MM.1S (cell line): ENCODE results near the gene MALRD1.

ENCODE experiments used
- DNase-seq: peaks from one replicate; pipeline ENCODE4 v3.0.0-alpha.2; 2015
- H2AFZ ChIP-seq: fragments of 300-600 bp; sonication (generic); 2 replicates; pipeline ENCODE4 v1.6.0; 2016; ENCODE audit warnings: antibody characterized with exemption, low read length
- H3F3A ChIP-seq: fragments of 300-600 bp; sonication (generic); 2 replicates; pipeline ENCODE4 v1.6.1; 2016; ENCODE audit warnings: mild to moderate bottlenecking, antibody characterized with exemption, low read length, moderate library complexity, mixed read lengths; ENCODE audit not compliant: insufficient read depth
- H3K27ac ChIP-seq: fragments of 300-600 bp; sonication (generic); 2 replicates; pipeline ENCODE4 v1.5.1; 2016; ENCODE audit warnings: mild to moderate bottlenecking, low read length
- H3K27me3 ChIP-seq: fragments of 300-600 bp; sonication (generic); replicated peaks from 2 replicates; pipeline ENCODE4 v1.6.0; 2016; ENCODE audit warnings: low read length; ENCODE audit not compliant: insufficient read depth
- H3K36me3 ChIP-seq: fragments of 300-600 bp; sonication (generic); replicated peaks from 2 replicates; pipeline ENCODE4 v1.6.1; 2016; ENCODE audit warnings: mild to moderate bottlenecking, low read length, mixed read lengths; ENCODE audit not compliant: insufficient read depth
- H3K4me1 ChIP-seq: fragments of 300-600 bp; sonication (generic); 2 replicates; pipeline ENCODE4 v1.6.1; 2016; ENCODE audit warnings: low read length, mixed read lengths
- H3K4me2 ChIP-seq: fragments of 300-600 bp; sonication (generic); 2 replicates; pipeline ENCODE4 v1.6.0; 2016; ENCODE audit warnings: low read depth, low read length
- H3K4me3 ChIP-seq: fragments of 300-600 bp; sonication (generic); 2 replicates; pipeline ENCODE4 v1.5.1; 2016; ENCODE audit warnings: low read length, mixed read lengths
- H3K79me2 ChIP-seq: fragments of 300-600 bp; sonication (generic); 2 replicates; pipeline ENCODE4 v1.6.1; 2016; ENCODE audit warnings: mixed run types, low read length, mixed read lengths
- H3K9ac ChIP-seq: fragments of 300-600 bp; sonication (generic); 2 replicates; pipeline ENCODE4 v1.6.1; 2016; ENCODE audit warnings: low read length, mixed read lengths
- H3K9me2 ChIP-seq: fragments of 300-600 bp; sonication (generic); replicated peaks from 2 replicates; pipeline ENCODE4 v1.6.1; 2016; ENCODE audit warnings: mild to moderate bottlenecking, low read length, mixed read lengths; ENCODE audit not compliant: insufficient read depth
- H3K9me3 ChIP-seq: fragments of 300-600 bp; sonication (generic); replicated peaks from 2 replicates; pipeline ENCODE4 v1.6.1; 2016; ENCODE audit warnings: mild to moderate bottlenecking, low read length, mixed read lengths; ENCODE audit not compliant: insufficient read depth
- H4K20me1 ChIP-seq: fragments of 300-600 bp; sonication (generic); 2 replicates; pipeline ENCODE4 v1.6.1; 2016; ENCODE audit warnings: mild to moderate bottlenecking, low read length, moderate library complexity, mixed read lengths; ENCODE audit not compliant: insufficient read depth
- EZH2 ChIP-seq: fragments of 300-600 bp; sonication (generic); optimal IDR thresholded peaks from 2 replicates; pipeline ENCODE3; 2017; ENCODE audit warnings: low read depth, mild to moderate bottlenecking, antibody characterized with exemption, low read length, mixed read lengths
- EZH2phosphoT487 ChIP-seq: fragments of 300-600 bp; sonication (generic); IDR thresholded peaks from 2 replicates; pipeline ENCODE4 v1.6.1; 2018; ENCODE audit warnings: antibody characterized with exemption, low read length
- TF ChIP-seq, protein P1 (sequence below): fragments of 300-600 bp; sonication (generic); IDR thresholded peaks from 2 replicates; pipeline ENCODE4 v1.5.1; 2016; ENCODE audit warnings: antibody characterized with exemption, low read length, mixed read lengths

The MALRD1 gene

DNA sequence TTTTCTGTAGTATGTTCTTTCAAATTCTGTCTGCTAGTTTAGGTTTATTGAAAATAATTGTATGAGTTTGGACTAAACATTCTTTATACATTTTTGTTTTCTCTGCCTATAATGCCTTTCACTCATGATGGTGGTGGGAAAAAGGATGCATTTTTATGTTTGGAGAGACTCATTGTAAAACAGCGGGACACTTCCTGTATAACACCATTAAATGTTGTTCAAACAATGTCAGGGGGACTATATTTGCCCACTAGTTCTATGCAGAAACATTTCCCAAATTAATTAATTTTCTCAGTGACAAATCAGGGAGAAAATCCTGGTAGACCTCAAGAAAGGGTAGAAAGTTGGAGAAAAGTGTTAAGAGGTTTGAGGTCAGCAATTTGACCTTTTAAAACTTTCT, 207.7 kb downstream of the MALRD1 start:
- no peaks in the 10 kb centered on the region for H3K9me3 ChIP-seq
- 0 out of 2 replicates have a peak, but pooled peaks cover 3% of the 10 kb centered on the region for H3K9me2 ChIP-seq
- no peaks in the 10 kb centered on the region for H4K20me1 ChIP-seq
- no peak overlapping the region for H2AFZ ChIP-seq
- H3K9ac ChIP-seq = no peak overlapping the region
- H3F3A ChIP-seq = no peaks in the 10 kb centered on the region
- no peak overlapping the region for H3K27ac ChIP-seq
- H3K27me3 ChIP-seq = no peaks in the 10 kb centered on the region
- no peak for TF ChIP-seq EZH2phosphoT487
- no peak for TF ChIP-seq EZH2
- TF ChIP-seq, protein P1, sequence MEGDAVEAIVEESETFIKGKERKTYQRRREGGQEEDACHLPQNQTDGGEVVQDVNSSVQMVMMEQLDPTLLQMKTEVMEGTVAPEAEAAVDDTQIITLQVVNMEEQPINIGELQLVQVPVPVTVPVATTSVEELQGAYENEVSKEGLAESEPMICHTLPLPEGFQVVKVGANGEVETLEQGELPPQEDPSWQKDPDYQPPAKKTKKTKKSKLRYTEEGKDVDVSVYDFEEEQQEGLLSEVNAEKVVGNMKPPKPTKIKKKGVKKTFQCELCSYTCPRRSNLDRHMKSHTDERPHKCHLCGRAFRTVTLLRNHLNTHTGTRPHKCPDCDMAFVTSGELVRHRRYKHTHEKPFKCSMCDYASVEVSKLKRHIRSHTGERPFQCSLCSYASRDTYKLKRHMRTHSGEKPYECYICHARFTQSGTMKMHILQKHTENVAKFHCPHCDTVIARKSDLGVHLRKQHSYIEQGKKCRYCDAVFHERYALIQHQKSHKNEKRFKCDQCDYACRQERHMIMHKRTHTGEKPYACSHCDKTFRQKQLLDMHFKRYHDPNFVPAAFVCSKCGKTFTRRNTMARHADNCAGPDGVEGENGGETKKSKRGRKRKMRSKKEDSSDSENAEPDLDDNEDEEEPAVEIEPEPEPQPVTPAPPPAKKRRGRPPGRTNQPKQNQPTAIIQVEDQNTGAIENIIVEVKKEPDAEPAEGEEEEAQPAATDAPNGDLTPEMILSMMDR = no peak
- no peaks in the 10 kb centered on the region for H3K79me2 ChIP-seq
- DNase-seq = no peak
- no peak overlapping the region for H3K4me3 ChIP-seq
- no peaks in the 10 kb centered on the region for H3K36me3 ChIP-seq
- H3K4me2 ChIP-seq = no peak overlapping the region
- H3K4me1 ChIP-seq = peaks cover 2% of the 10 kb centered on the region

DNA sequence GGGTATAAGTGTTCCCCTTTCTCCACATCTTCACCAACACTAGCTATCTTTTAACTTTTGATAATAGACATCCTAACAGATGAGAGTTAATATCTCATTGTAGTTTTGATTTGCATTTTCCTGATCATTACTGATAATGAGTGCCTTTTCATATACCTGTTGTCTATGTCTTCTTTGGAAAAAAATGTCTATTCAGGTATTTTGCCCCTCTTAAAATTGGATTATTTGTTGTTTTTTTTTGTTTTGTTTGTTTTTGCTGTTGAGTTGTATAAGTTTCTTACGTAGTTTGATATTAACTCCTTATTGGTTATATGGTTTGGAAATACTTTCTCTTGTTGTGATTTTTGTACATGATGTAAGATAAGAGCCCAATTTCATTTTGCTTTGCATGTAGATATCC, 214.7 kb downstream of the MALRD1 start:
- no peak for DNase-seq
- no peak overlapping the region for H3K9ac ChIP-seq
- TF ChIP-seq, protein P1 = no peak
- TF ChIP-seq EZH2phosphoT487 = no peak
- no peak for TF ChIP-seq EZH2
- H2AFZ ChIP-seq = no peak overlapping the region
- H3K4me2 ChIP-seq = no peak overlapping the region
- H3K9me2 ChIP-seq = no peaks in the 10 kb centered on the region
- no peaks in the 10 kb centered on the region for H3K9me3 ChIP-seq
- no peaks in the 10 kb centered on the region for H3F3A ChIP-seq
- H3K36me3 ChIP-seq = no peaks in the 10 kb centered on the region
- H3K4me1 ChIP-seq = 0 out of 2 replicates have a peak, but pooled peaks cover 4% of the 10 kb centered on the region
- no peak overlapping the region for H3K4me3 ChIP-seq
- H3K79me2 ChIP-seq = no peaks in the 10 kb centered on the region
- no peak overlapping the region for H3K27ac ChIP-seq
- H4K20me1 ChIP-seq = no peaks in the 10 kb centered on the region
- no peaks in the 10 kb centered on the region for H3K27me3 ChIP-seq

DNA sequence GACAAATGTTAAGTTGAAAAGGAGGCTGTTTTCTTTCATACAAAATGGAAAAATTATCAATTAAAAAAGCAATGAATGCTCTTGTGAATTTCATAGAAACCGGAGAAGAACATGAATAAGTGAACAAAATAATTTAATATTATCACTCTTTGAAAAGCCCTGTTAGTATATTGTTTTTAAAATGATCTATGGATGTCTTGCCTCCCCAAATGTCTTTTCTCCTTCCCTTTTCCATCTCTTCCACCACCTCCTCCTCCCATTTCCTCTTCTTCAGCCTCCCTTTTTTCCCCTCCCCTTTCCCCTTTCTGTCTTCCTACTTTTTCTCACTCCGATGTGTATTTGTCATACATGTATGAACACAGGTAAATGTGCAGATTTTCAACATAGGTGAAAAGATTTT, 234.7 kb downstream of the MALRD1 start:
- Histone ChIP-seq H3K9me2 (no peaks in the 10 kb centered on the region), H2AFZ (no peak overlapping the region), H3F3A (no peaks in the 10 kb centered on the region), H3K9ac (no peak overlapping the region), H3K9me3 (no peaks in the 10 kb centered on the region), H3K4me3 (no peak overlapping the region), H3K27ac (no peak overlapping the region), H3K4me2 (no peak overlapping the region), H3K4me1 (no peaks in the 10 kb centered on the region), H4K20me1 (no peaks in the 10 kb centered on the region), H3K79me2 (no peaks in the 10 kb centered on the region), H3K27me3 (no peaks in the 10 kb centered on the region), H3K36me3 (no peaks in the 10 kb centered on the region)
- TF ChIP-seq EZH2phosphoT487 (no peak), EZH2 (no peak)
- TF ChIP-seq, protein P1 = no peak
- DNase-seq = no peak

DNA sequence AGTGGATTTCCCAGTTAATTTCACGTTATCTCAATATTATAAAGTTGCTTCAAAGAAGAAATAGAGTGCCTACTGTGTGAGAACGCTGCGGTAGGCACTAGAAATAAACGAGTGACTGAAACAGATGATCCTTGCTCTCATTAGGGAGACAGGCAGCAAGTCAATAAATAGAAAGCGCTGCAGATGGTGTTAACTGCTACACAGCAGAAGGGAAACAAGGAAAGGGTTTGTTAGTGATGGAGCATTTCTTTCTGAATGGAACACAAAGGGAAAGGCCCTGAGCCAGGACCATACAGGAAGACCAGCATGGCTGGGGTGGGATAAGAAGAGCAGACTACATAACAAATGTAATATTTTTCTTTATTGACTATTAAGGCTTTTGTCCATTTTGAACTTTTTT, 235.2 kb downstream of the MALRD1 start:
- TF ChIP-seq EZH2 (no peak), EZH2phosphoT487 (no peak)
- TF ChIP-seq, protein P1 = no peak

More for the DNA sequence above, 235.2 kb downstream of the MALRD1 start:
- no peaks in the 10 kb centered on the region for H3K9me3 ChIP-seq
- H3K27me3 ChIP-seq = no peaks in the 10 kb centered on the region
- H3K36me3 ChIP-seq = no peaks in the 10 kb centered on the region
- no peaks in the 10 kb centered on the region for H4K20me1 ChIP-seq
- no peak overlapping the region for H2AFZ ChIP-seq
- H3K27ac ChIP-seq = no peak overlapping the region
- no peaks in the 10 kb centered on the region for H3K79me2 ChIP-seq
- no peak overlapping the region for H3K4me2 ChIP-seq
- H3K9me2 ChIP-seq = no peaks in the 10 kb centered on the region
- no peaks in the 10 kb centered on the region for H3K4me1 ChIP-seq
- no peak overlapping the region for H3K4me3 ChIP-seq
- no peaks in the 10 kb centered on the region for H3F3A ChIP-seq
- H3K9ac ChIP-seq = no peak overlapping the region
- DNase-seq = no peak
